CD14-positive monocyte (primary cell): ENCODE measurements around the gene PABPC3. TPM values are rescaled to one million over a fixed set of nuclear protein-coding genes. Genes with fewer than 3 reads are reported as not detected.

Experiments
- DNase-seq, 3 donors: peaks; one replicate each; pipeline ENCODE4 v3.0.0-alpha.2; 2011 to 2022
- H2AFZ ChIP-seq: 2 replicates; pipeline ENCODE4 v1.6.0; 2012; ENCODE audit warnings: mild to moderate bottlenecking, low read depth, low read length, inconsistent platforms; ENCODE audit not compliant: insufficient read depth, poor library complexity, severe bottlenecking
- H3K27ac ChIP-seq, 2 donors: 1 replicate in 1 of 2; 2 replicates in 1 of 2; pipeline ENCODE4 v1.5.1; 2012 to 2013; ENCODE audit warnings: low read length in 2 of 2, control low read depth in 1 of 2, inconsistent platforms in 1 of 2, low read depth in 1 of 2, mild to moderate bottlenecking in 1 of 2
- H3K27me3 ChIP-seq, 2 donors: one replicate each; pipeline versions ENCODE4 v1.6.0 to v1.6.1; 2011 to 2013; ENCODE audit warnings: low read length in 2 of 2; ENCODE audit not compliant: control insufficient read depth in 2 of 2, insufficient read depth in 2 of 2
- H3K36me3 ChIP-seq, 2 donors: replicated peaks in 1 of 2; 1 replicate in 1 of 2; 2 replicates in 1 of 2; pipeline versions ENCODE4 v1.5.1 to v1.6.1; 2012 to 2013; ENCODE audit warnings: low read length in 2 of 2, control low read depth in 1 of 2, inconsistent platforms in 1 of 2, mild to moderate bottlenecking in 1 of 2; ENCODE audit not compliant: insufficient read depth in 2 of 2, control insufficient read depth in 1 of 2
- H3K4me1 ChIP-seq, 2 donors: 1 replicate in 1 of 2; 2 replicates in 1 of 2; pipeline versions ENCODE4 v1.5.1 to v1.6.1; 2012 to 2013; ENCODE audit warnings: low read length in 2 of 2, control low read depth in 1 of 2, inconsistent platforms in 1 of 2, mild to moderate bottlenecking in 1 of 2, moderate library complexity in 1 of 2; ENCODE audit not compliant: insufficient read depth in 2 of 2, control insufficient read depth in 1 of 2
- H3K4me2 ChIP-seq: replicated peaks from 2 replicates; pipeline ENCODE3; 2012; ENCODE audit warnings: low read length, moderate library complexity, mild to moderate bottlenecking; ENCODE audit not compliant: poor library complexity, severe bottlenecking; ENCODE audit errors: extremely low read depth
- H3K4me3 ChIP-seq, 3 experiments: fragments of 200-600 bp in 1 of 3; sonication (generic) in 1 of 3; replicated peaks in 1 of 3; 1 replicate in 2 of 3; 2 replicates in 1 of 3; pipeline ENCODE4 v1.5.1; 2011 to 2013; ENCODE audit warnings: low read length in 3 of 3, mild to moderate bottlenecking in 3 of 3, control low read depth in 2 of 3, low read depth in 2 of 3, inconsistent platforms in 1 of 3, moderate library complexity in 1 of 3
- H3K79me2 ChIP-seq: 2 replicates; pipeline ENCODE4 v1.6.0; 2012; ENCODE audit warnings: mild to moderate bottlenecking, control low read depth, inconsistent platforms, low read length, moderate library complexity; ENCODE audit not compliant: insufficient read depth
- H3K9ac ChIP-seq: 2 replicates; pipeline ENCODE4 v1.6.0; 2017; ENCODE audit warnings: low read length, mild to moderate bottlenecking; ENCODE audit not compliant: insufficient read depth, poor library complexity, severe bottlenecking
- H3K9me3 ChIP-seq, 2 donors: replicated peaks in 1 of 2; 1 replicate in 1 of 2; 2 replicates in 1 of 2; pipeline versions ENCODE4 v1.5.1 to v1.6.1; 2012 to 2013; ENCODE audit warnings: low read length in 2 of 2, control low read depth in 1 of 2; ENCODE audit not compliant: control insufficient read depth in 1 of 2, insufficient read depth in 1 of 2
- H4K20me1 ChIP-seq: 2 replicates; pipeline ENCODE4 v1.6.0; 2012; ENCODE audit warnings: mild to moderate bottlenecking, low read length, control low read depth, moderate library complexity; ENCODE audit not compliant: insufficient read depth
- H3K27ac Mint-ChIP-seq, 7 donors: one replicate each; pipeline ENCODE4 v1.8.0; 2020; ENCODE audit warnings: mild to moderate bottlenecking in 7 of 7, mixed read lengths in 7 of 7, moderate library complexity in 6 of 7, inconsistent platforms in 2 of 7
- H3K27me3 Mint-ChIP-seq, 3 donors: one replicate each; pipeline ENCODE4 v1.8.0; 2021 to 2022; ENCODE audit warnings: low read depth in 3 of 3, mild to moderate bottlenecking in 3 of 3, mixed read lengths in 3 of 3, moderate library complexity in 3 of 3, inconsistent platforms in 1 of 3
- H3K36me3 Mint-ChIP-seq, 2 donors: one replicate each; pipeline ENCODE4 v1.8.0; 2020; ENCODE audit warnings: mixed read lengths in 2 of 2, inconsistent platforms in 1 of 2, mild to moderate bottlenecking in 1 of 2
- H3K4me1 Mint-ChIP-seq: one replicate; pipeline ENCODE4 v1.8.0; 2020; ENCODE audit warnings: mild to moderate bottlenecking, mixed read lengths
- H3K4me3 Mint-ChIP-seq, 2 donors: one replicate each; pipeline ENCODE4 v1.8.0; 2020; ENCODE audit warnings: mild to moderate bottlenecking in 2 of 2, mixed read lengths in 2 of 2, moderate library complexity in 1 of 2
- H3K9me3 Mint-ChIP-seq, 7 donors: one replicate each; pipeline ENCODE4 v1.8.0; 2020 to 2022; ENCODE audit warnings: mixed read lengths in 7 of 7, mild to moderate bottlenecking in 6 of 7, moderate library complexity in 6 of 7, inconsistent platforms in 2 of 7
- WGBS: methylation state at CpG from one replicate; pipeline ENCODE4 v1.1.5; 2013; ENCODE audit warnings: missing lambda C conversion rate; ENCODE audit not compliant: insufficient coverage; 5-methylcytosine and 5-hydroxymethylcytosine counted together
- intact Hi-C, 2 donors: fragments of 100-400 bp; cut with micrococcal nuclease; formaldehyde crosslinking; loops; one replicate each; pipeline versions ENCODE4 v1.15.0 to v1.15.1; 2023
- polyA plus RNA-seq, 3 donors: library from polyadenylated mRNA; depleted of rRNA in 1 of 3; unstranded in 2 of 3; stranded (reverse) in 1 of 3; fragments of 300-500 nt in 2 of 3; fragments of >200 nt in 1 of 3; fragmentation: Illumina TruSeq in 2 of 3; gene quantifications; 1 replicate in 2 of 3; 2 replicates in 1 of 3; pipeline ENCODE4 v1.2.3, GENCODE V29; 2012 to 2021
- TF ChIP-seq, protein P1 (sequence below): fragments of 200-600 bp; IDR thresholded peaks from one replicate; pipeline ENCODE4 v1.8.0; 2022; ENCODE audit warnings: antibody characterized with exemption, mild to moderate bottlenecking

Gene PABPC3
- polyA plus RNA-seq, 3 donors: 0.04 to 0.17 (median 0.08) TPM

DNA sequence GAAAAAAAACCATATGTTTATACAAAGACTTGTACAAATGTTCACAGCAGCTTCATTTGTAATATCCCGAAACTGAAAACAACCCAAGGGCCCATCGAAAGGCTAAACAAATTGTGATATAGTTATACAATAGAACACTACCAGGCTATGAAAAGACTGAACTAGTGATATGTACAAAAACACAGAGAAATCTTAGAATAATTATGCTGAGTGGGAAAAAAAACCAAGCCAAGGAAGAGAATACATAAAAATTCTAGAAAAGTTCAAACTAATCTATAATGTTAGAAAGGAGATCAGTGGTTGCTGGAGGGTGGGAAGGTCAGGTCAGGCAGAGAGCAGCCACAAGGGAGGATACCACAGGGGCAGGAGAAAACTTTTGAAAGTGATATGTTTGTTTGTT is 7.8 kb downstream of the PABPC3 start:
- peaks cover 5 to 17% (median 7%) of the 10 kb centered on the region in 3 donors for H3K27me3 Mint-ChIP-seq
- Histone ChIP-seq H3K36me3 (no peaks in the 10 kb centered on the region), H3K4me2 (no peak overlapping the region), H3K79me2 (no peaks in the 10 kb centered on the region), H3K27ac (no peak overlapping the region), H3K9ac (no peak overlapping the region), H4K20me1 (no peaks in the 10 kb centered on the region), H3K27me3 (no peaks in the 10 kb centered on the region), H3K4me3 (no peak overlapping the region), H2AFZ (no peak overlapping the region), H3K9me3 (no peaks in the 10 kb centered on the region), H3K4me1 (no peaks in the 10 kb centered on the region)
- H3K4me3 Mint-ChIP-seq: no peak overlapping the region
- no peak for DNase-seq
- H3K4me1 Mint-ChIP-seq: no peaks in the 10 kb centered on the region
- intact Hi-C loops: no loop called here
- H3K27ac Mint-ChIP-seq: no peak overlapping the region
- no peaks in the 10 kb centered on the region for H3K36me3 Mint-ChIP-seq
- no peaks in the 10 kb centered on the region for H3K9me3 Mint-ChIP-seq
- TF ChIP-seq, protein P1, sequence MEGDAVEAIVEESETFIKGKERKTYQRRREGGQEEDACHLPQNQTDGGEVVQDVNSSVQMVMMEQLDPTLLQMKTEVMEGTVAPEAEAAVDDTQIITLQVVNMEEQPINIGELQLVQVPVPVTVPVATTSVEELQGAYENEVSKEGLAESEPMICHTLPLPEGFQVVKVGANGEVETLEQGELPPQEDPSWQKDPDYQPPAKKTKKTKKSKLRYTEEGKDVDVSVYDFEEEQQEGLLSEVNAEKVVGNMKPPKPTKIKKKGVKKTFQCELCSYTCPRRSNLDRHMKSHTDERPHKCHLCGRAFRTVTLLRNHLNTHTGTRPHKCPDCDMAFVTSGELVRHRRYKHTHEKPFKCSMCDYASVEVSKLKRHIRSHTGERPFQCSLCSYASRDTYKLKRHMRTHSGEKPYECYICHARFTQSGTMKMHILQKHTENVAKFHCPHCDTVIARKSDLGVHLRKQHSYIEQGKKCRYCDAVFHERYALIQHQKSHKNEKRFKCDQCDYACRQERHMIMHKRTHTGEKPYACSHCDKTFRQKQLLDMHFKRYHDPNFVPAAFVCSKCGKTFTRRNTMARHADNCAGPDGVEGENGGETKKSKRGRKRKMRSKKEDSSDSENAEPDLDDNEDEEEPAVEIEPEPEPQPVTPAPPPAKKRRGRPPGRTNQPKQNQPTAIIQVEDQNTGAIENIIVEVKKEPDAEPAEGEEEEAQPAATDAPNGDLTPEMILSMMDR: no peak
- WGBS: no CpG with 5 or more reads among the region's 2 CpGs

DNA sequence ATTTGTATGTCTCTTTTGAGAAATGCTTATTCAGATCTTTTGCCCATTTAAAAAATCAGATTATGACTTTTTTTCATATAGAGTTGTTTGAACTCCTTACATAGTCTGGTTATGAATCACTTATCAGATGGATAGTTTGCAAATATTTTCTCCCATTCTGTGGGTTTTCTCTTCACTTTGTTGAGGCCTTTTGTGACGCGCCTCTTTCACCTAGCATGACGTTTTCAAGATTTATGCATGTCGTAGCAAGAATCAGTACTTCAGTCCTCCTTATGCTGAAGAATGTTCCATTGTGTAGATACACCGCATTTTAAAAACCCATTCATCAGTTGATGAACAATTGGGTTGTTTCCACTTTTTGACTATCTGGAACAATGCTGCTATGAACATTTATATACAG is 13.4 kb downstream of the PABPC3 start:
- TF ChIP-seq, protein P1: no peak
- Mint-ChIP-seq H3K27ac (no peak overlapping the region), H3K27me3 (peaks cover 8 to 18% (median 13%) of the 10 kb centered on the region in 3 donors)

More for the DNA sequence above, 13.4 kb downstream of the PABPC3 start:
- Histone ChIP-seq H3K4me1 (no peaks in the 10 kb centered on the region), H3K4me2 (no peak overlapping the region), H3K27me3 (peaks cover 8 to 17% of the 10 kb centered on the region in 2 donors), H3K36me3 (no peaks in the 10 kb centered on the region), H3K9ac (no peak overlapping the region), H3K79me2 (no peaks in the 10 kb centered on the region), H2AFZ (no peak overlapping the region), H3K27ac (no peak overlapping the region), H4K20me1 (no peaks in the 10 kb centered on the region), H3K9me3 (no peaks in the 10 kb centered on the region), H3K4me3 (no peak overlapping the region)
- WGBS: 100% methylated on average over 2 of the region's 5 CpGs
- no peak overlapping the region for H3K4me3 Mint-ChIP-seq
- intact Hi-C loops: no loop called here
- H3K4me1 Mint-ChIP-seq: no peaks in the 10 kb centered on the region
- DNase-seq: no peak
- H3K36me3 Mint-ChIP-seq: no peaks in the 10 kb centered on the region
- no peaks in the 10 kb centered on the region for H3K9me3 Mint-ChIP-seq
